GM12874 (cell line): ENCODE results near the gene KDM4C.

Experiments
- CTCF ChIP-seq: IDR thresholded peaks from 2 replicates; pipeline ENCODE4 v1.5.1; 2011; ENCODE audit warnings: low read depth, mild to moderate bottlenecking, control low read depth, low read length, moderate library complexity; ENCODE audit not compliant: insufficient read depth

Gene KDM4C

GRCh38 chr9:7121055-7121454, 363.3 kb downstream of the KDM4C start:
- TF ChIP-seq CTCF: no peak

GRCh38 chr9:7121664-7122063, 363.9 kb downstream of the KDM4C start:
- TF ChIP-seq CTCF: no peak

GRCh38 chr9:7123743-7124142, 366.0 kb downstream of the KDM4C start:
- no peak for TF ChIP-seq CTCF

- TF ChIP-seq CTCF: no peak
Measured at GRCh38 chr9:7125231-7125630, 367.5 kb downstream of the KDM4C start.

GRCh38 chr9:7129391-7129790, 371.6 kb downstream of the KDM4C start:
- TF ChIP-seq CTCF: no peak

GRCh38 chr9:7130266-7130820, 372.6 kb downstream of the KDM4C start:
- TF ChIP-seq CTCF: no peak

GRCh38 chr9:7132605-7133004, 374.8 kb downstream of the KDM4C start:
- TF ChIP-seq CTCF: no peak

- no peak for TF ChIP-seq CTCF
Measured at GRCh38 chr9:7135735-7136134, 378.0 kb downstream of the KDM4C start.
